AG04450 (cell line): ENCODE data around the gene INPP5B. TPM values are rescaled to one million over a fixed set of nuclear protein-coding genes. Genes with fewer than 3 reads are reported as not detected.

ENCODE experiments used
- CTCF ChIA-PET: fragments of 300-600, 350-600 bp; formaldehyde crosslinking; extraction: SDS; loops from one replicate; lab custom pipeline; 2022; ENCODE audit warnings: antibody characterized with exemption, inconsistent platforms; lab: Charles Lee
- POLR2A ChIA-PET: fragments of 350-600 bp; formaldehyde crosslinking; extraction: SDS; loops from one replicate; lab custom pipeline; 2021; ENCODE audit warnings: antibody characterized with exemption, inconsistent platforms; lab: Yijun Ruan, JAX
- DNase-seq: peaks from one replicate; pipeline ENCODE4 v3.0.0-alpha.2; 2011; ENCODE audit warnings: low read depth, low spot score
- H3K27ac ChIP-seq: one replicate; pipeline ENCODE4 v1.5.1; 2012; ENCODE audit warnings: low read depth, low read length, control low read depth
- H3K27me3 ChIP-seq: one replicate; pipeline ENCODE4 v1.6.0; 2012; ENCODE audit warnings: low read length; ENCODE audit not compliant: control insufficient read depth, insufficient read depth
- H3K4me3 ChIP-seq: 2 replicates; pipeline ENCODE4 v1.5.1; 2011; ENCODE audit warnings: mild to moderate bottlenecking, low read depth, low read length, control low read depth
- H3K9me3 ChIP-seq: 2 replicates; pipeline ENCODE4 v1.5.1; 2012; ENCODE audit warnings: low read length; ENCODE audit not compliant: control insufficient read depth, insufficient read depth
- polyA plus RNA-seq: library from polyadenylated mRNA; depleted of rRNA; stranded (reverse); fragments of >200 nt; gene quantifications from 2 replicates; pipeline ENCODE4 v1.2.3, GENCODE V29; 2011
- TF ChIP-seq, protein P1 (sequence below): IDR thresholded peaks from 2 replicates; pipeline ENCODE4 v1.5.1; 2011; ENCODE audit warnings: low read depth, low read length, control low read depth, inconsistent platforms

The INPP5B gene
- polyA plus RNA-seq, 1 experiment = 21.9 TPM

DNA sequence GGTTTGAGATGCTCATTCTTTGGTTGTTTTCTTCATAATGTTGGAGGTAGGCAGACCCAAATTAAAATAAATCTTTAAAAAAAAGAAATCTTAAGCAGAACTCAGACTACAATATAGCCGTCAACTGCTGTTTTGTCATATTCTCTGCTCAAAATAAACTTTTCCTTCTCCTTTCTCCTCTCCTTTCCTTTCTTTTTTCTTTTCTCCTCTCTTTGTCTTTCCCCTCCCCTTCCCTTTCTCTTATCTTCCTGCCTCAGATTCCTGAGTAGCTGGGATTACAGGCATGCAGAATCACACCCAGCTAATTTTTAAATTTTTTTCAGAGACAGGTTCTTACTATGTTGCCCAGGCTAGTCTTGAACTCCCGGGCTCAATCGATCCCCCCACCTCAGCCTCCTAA is 62.7 kb downstream of the INPP5B start:
- H3K27ac ChIP-seq = no peak overlapping the region
- H3K27me3 ChIP-seq = no peaks in the 10 kb centered on the region
- ChIA-PET POLR2A (no interaction called here), CTCF (interaction anchor here (1.2 kb wide), 1 partner anchor 25 kb away, joined by 4 read pairs; the partner anchor contains the start of gene MTF1)
- TF ChIP-seq, protein P1, sequence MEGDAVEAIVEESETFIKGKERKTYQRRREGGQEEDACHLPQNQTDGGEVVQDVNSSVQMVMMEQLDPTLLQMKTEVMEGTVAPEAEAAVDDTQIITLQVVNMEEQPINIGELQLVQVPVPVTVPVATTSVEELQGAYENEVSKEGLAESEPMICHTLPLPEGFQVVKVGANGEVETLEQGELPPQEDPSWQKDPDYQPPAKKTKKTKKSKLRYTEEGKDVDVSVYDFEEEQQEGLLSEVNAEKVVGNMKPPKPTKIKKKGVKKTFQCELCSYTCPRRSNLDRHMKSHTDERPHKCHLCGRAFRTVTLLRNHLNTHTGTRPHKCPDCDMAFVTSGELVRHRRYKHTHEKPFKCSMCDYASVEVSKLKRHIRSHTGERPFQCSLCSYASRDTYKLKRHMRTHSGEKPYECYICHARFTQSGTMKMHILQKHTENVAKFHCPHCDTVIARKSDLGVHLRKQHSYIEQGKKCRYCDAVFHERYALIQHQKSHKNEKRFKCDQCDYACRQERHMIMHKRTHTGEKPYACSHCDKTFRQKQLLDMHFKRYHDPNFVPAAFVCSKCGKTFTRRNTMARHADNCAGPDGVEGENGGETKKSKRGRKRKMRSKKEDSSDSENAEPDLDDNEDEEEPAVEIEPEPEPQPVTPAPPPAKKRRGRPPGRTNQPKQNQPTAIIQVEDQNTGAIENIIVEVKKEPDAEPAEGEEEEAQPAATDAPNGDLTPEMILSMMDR = no peak
- no peaks in the 10 kb centered on the region for H3K9me3 ChIP-seq
- no peak for DNase-seq
- H3K4me3 ChIP-seq = no peak overlapping the region

DNA sequence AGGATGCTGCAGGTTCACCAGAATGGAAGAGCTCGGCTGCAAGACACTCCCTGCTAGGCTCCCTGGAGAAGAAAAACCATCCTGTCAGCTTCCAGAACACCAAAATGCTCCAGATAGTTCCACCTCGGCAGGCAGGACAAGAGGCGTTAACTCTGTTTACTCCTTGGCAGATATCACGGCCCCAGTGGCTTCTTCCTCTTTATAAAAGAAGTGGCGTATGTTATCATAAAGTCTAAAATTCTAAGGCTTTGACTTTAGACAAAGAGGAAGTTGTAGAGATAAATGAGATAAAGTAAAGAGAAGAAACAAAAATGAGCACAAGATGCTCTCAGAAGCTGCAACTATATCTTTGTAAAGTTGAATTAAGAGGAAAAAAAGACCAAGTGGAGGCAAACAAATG is 63.2 kb downstream of the INPP5B start:
- H3K27me3 ChIP-seq = no peaks in the 10 kb centered on the region

DNA sequence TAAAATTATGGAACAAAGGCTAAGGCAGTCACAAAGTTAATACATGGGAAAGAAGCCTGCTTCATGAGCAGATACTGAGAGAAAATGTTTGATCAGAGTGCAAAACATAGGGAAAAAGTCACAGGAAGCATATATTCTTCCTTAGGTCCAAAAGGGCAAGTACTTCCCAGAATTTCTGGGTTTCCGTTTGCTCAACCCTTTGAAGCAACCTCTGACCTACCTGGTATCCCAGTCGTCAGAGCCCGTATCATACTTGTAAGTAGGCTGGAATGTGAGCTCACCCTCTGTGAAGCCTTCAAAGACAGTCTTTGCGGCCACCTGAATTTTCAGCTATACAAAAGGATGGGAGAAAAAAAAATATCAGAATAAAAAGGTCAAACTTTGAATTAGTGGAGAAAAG is 67.0 kb downstream of the INPP5B start:
- H3K27ac ChIP-seq = no peak overlapping the region
- ChIA-PET CTCF (interaction anchor here (1.8 to 2.4 kb wide), 2 partner anchors 10 to 20 kb away, joined by 8 to 13 read pairs; no protein-coding TSS in a partner anchor), POLR2A (no interaction called here)
- no peak overlapping the region for H3K4me3 ChIP-seq
- no peaks in the 10 kb centered on the region for H3K9me3 ChIP-seq
- H3K27me3 ChIP-seq = no peaks in the 10 kb centered on the region
- TF ChIP-seq, protein P1 = no peak
- DNase-seq = no peak

More for the DNA sequence above, 63.2 kb downstream of the INPP5B start:
- Histone ChIP-seq H3K9me3 (no peaks in the 10 kb centered on the region), H3K27ac (no peak overlapping the region), H3K4me3 (no peak overlapping the region)
- TF ChIP-seq, protein P1 = no peak
- CTCF ChIA-PET = interaction anchor here (0.6 to 1.4 kb wide), 3 partner anchors 24 to 107 kb away, joined by 3 to 12 read pairs (median 4); partner anchors contain the start of gene MTF1
- no peak for DNase-seq
- POLR2A ChIA-PET = no interaction called here

DNA sequence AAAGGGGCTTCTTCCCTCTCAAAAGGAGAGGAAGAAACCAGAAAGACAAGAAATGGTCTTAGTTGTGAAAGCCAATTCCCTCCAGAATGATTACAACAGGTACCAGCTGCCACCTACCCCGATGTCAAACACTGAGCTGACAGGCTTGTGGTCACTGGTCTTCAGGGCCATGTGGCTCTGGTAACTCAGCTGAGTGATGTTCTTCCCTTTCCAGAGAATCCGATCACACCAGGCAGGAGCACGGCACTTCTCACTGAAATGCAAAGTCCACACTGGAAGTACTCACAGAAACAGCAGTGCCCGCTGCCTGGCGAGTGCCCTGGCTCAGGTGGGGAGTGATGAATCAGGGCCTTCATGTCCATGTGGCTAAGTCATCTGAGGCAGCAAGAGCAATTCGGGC is 68.8 kb downstream of the INPP5B start:
- DNase-seq = no peak
- no peak overlapping the region for H3K4me3 ChIP-seq
- no peak overlapping the region for H3K27ac ChIP-seq
- ChIA-PET CTCF (interaction anchor here (0.9 kb wide), 1 partner anchor 18 kb away, joined by 3 read pairs; no protein-coding TSS in a partner anchor), POLR2A (interaction anchor here (0.6 kb wide), 1 partner anchor 70 kb away, joined by 5 read pairs; the partner anchor contains the start of gene YRDC)
- H3K9me3 ChIP-seq = no peaks in the 10 kb centered on the region
- H3K27me3 ChIP-seq = no peaks in the 10 kb centered on the region
- TF ChIP-seq, protein P1 = no peak

DNA sequence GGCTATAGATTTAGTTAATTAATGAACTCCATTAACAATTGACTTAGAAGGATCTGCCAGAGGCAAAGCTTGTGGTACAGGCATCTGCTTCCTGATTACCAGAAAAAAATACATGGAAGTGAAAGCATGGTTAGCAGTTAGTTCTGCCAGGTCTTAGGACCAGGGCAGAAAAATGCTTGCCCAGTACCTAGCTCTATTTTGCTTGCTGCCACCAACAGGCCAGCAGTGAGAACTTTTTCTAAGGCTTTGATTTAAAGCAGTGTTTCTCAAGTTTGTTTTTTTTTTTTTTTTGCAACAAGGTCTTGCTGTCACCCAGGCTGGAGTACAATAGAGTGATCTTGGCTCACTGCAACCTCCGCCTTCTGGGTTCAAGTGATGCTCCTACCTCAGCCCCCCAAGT is 71.0 kb downstream of the INPP5B start:
- Histone ChIP-seq H3K9me3 (no peaks in the 10 kb centered on the region), H3K27ac (no peak overlapping the region), H3K4me3 (no peak overlapping the region), H3K27me3 (no peaks in the 10 kb centered on the region)
- ChIA-PET CTCF (interaction anchor here (0.6 to 7.2 kb wide), 8 partner anchors 10 to 59 kb away, joined by 3 to 70 read pairs (median 6); partner anchors contain the start of gene MTF1), POLR2A (interaction anchor here (0.7 kb wide), 1 partner anchor 16 kb away, joined by 7 read pairs; no protein-coding TSS in a partner anchor)
- no peak for DNase-seq
- TF ChIP-seq, protein P1 = peak; percentile 18
